Brain microvascular endothelial cell (primary cell): ENCODE measurements around the gene NHSL1.

Experiments used
- DNase-seq: peaks from one replicate; pipeline ENCODE4 v3.0.0-alpha.2; 2020
- H3K27ac ChIP-seq: fragments of 250-450 bp; sonication (Bioruptor Pico); 2 replicates; pipeline ENCODE4 v1.5.1; 2020; ENCODE audit warnings: mild to moderate bottlenecking, moderate library complexity
- H3K27me3 ChIP-seq: fragments of 250-450 bp; sonication (Bioruptor Pico); replicated peaks from 2 replicates; pipeline ENCODE4 v1.5.1; 2020; ENCODE audit warnings: mild to moderate bottlenecking
- H3K36me3 ChIP-seq: fragments of 250-450 bp; sonication (Bioruptor Pico); replicated peaks from 2 replicates; pipeline ENCODE4 v1.5.1; 2020; ENCODE audit warnings: mild to moderate bottlenecking
- H3K4me3 ChIP-seq: 2 replicates; pipeline ENCODE4 v1.5.1; 2011; ENCODE audit warnings: low read depth, mild to moderate bottlenecking, control low read depth, low read length, moderate library complexity
- CTCF ChIP-seq: IDR thresholded peaks from 2 replicates; pipeline ENCODE4 v1.5.1; 2011; ENCODE audit warnings: low read depth, mild to moderate bottlenecking, moderate library complexity, low read length, control low read depth, inconsistent platforms; ENCODE audit errors: missing control alignments
- in situ Hi-C: cut with HindIII; loops from 2 replicates; pipeline ENCODE4 v1.10.0; 2017; ENCODE audit warnings: low sequenced_read_pairs, low pct_ligation_motif_present

NHSL1 gene

DNA sequence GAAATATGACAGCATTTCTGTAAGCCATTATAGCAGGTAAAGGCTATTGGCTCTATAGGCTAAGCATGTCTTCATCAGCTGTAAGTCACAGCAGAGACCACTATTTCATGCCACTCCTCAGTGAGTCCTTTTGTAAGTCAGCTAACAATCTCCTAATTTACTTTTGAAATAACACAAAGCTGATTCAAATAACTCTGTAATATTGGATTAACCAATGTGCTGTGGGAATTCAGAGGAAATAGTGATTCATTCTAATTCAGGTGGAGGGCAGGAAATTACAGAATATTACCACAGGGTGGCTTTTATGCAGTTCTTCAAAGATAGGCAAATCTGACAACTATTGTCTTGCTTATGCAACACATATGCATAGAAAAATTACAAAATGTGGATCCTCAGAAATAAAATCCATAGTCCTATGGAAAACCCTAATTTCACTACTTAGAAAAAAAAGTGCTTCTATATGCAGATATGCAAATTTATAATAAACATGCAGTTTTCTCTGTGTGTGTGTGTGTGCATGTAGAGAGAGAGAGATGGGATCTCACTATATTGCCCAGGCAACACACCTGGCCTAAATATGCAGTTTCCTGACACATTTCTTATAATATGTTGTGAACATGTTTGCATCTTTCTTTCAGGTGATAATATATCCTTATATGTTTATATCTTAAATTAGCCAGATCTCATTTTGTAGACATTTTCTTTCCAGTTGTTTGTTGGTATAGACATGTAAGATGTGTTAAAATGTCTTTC, 126.4 kb downstream of the NHSL1 start:
- TF ChIP-seq CTCF: peak; percentile 5
- Histone ChIP-seq H3K27me3 (no peaks in the 10 kb centered on the region), H3K27ac (peak overlapping the region; percentile 57), H3K36me3 (no peaks in the 10 kb centered on the region), H3K4me3 (no peak overlapping the region)
- DNase-seq: peak; percentile 34
- in situ Hi-C loops: no loop called here
